IMR-90 (cell line): Measurements from ENCODE around the gene S1PR3.

Experiments used
- CTCF ChIP-seq: conservative IDR thresholded peaks from 2 replicates; pipeline ENCODE4 v1.5.1; 2012; ENCODE audit warnings: mild to moderate bottlenecking, low read depth, low read length, improper control_type of control experiment
- ELK1 ChIP-seq: fragments of 150-350 bp; IDR thresholded peaks from 2 replicates; pipeline ENCODE4 v1.6.1; 2016; ENCODE audit warnings: low read depth, mild to moderate bottlenecking, low read length, moderate library complexity, borderline replicate concordance
- MAFK ChIP-seq: IDR thresholded peaks from 2 replicates; pipeline ENCODE4 v1.6.1; 2012; ENCODE audit warnings: low read depth, low read length, improper control_type of control experiment
- MAZ ChIP-seq: IDR thresholded peaks from 2 replicates; pipeline ENCODE4 v1.6.1; 2012; ENCODE audit warnings: low read depth, mild to moderate bottlenecking, low read length, improper control_type of control experiment, moderate library complexity, borderline replicate concordance
- NFE2L2 ChIP-seq: fragments of 150-350 bp; IDR thresholded peaks from 2 replicates; pipeline ENCODE4 v1.6.1; 2016; ENCODE audit warnings: low read depth, mild to moderate bottlenecking, low read length
- USF2 ChIP-seq: fragments of 150-350 bp; IDR thresholded peaks from 2 replicates; pipeline ENCODE4 v1.6.1; 2017; ENCODE audit warnings: mild to moderate bottlenecking, antibody characterized with exemption, low read length, low read depth

- TF ChIP-seq MAFK (no peak), CTCF (no peak), NFE2L2 (no peak), USF2 (no peak), MAZ (no peak), ELK1 (no peak)
Observed at GRCh38 chr9:88945636-88946333, 45.5 kb upstream of the S1PR3 start.
